MM.1S (cell line): ENCODE measurements around the gene AMER1.

Source experiments
- EZH2 ChIP-seq: fragments of 300-600 bp; sonication (generic); optimal IDR thresholded peaks from 2 replicates; pipeline ENCODE3; 2017; ENCODE audit warnings: low read depth, mild to moderate bottlenecking, antibody characterized with exemption, low read length, mixed read lengths
- EZH2phosphoT487 ChIP-seq: fragments of 300-600 bp; sonication (generic); IDR thresholded peaks from 2 replicates; pipeline ENCODE4 v1.6.1; 2018; ENCODE audit warnings: antibody characterized with exemption, low read length
- TF ChIP-seq, protein P1 (sequence below): fragments of 300-600 bp; sonication (generic); IDR thresholded peaks from 2 replicates; pipeline ENCODE4 v1.5.1; 2016; ENCODE audit warnings: antibody characterized with exemption, low read length, mixed read lengths

DNA sequence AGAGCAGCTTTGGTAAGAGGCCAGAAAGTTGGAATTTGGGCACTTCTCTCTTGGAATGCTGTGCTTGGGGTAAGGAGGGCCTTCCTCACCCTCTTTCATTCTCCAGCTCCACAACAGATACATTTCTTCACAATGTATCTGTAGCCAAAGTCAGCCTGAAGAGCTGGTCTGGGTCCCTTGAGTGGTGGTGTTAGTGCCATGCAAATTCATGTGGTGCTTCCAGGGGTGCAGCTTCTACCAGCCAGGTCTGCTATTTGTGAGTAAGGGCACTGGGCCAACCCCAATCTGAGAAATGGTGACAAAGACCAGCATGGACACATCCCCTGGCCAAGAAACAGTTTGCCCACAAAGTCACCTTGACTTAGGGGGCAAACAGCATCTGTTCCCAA lies 17.8 kb downstream of the AMER1 start:
- TF ChIP-seq, protein P1, sequence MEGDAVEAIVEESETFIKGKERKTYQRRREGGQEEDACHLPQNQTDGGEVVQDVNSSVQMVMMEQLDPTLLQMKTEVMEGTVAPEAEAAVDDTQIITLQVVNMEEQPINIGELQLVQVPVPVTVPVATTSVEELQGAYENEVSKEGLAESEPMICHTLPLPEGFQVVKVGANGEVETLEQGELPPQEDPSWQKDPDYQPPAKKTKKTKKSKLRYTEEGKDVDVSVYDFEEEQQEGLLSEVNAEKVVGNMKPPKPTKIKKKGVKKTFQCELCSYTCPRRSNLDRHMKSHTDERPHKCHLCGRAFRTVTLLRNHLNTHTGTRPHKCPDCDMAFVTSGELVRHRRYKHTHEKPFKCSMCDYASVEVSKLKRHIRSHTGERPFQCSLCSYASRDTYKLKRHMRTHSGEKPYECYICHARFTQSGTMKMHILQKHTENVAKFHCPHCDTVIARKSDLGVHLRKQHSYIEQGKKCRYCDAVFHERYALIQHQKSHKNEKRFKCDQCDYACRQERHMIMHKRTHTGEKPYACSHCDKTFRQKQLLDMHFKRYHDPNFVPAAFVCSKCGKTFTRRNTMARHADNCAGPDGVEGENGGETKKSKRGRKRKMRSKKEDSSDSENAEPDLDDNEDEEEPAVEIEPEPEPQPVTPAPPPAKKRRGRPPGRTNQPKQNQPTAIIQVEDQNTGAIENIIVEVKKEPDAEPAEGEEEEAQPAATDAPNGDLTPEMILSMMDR, result no peak
- TF ChIP-seq EZH2 (no peak), EZH2phosphoT487 (no peak)
